K562 (cell line): ENCODE measurements around the gene RBM28. TPM values are rescaled to one million over a fixed set of nuclear protein-coding genes. Genes with fewer than 3 reads are reported as not detected.

Source experiments
- BDP1 ChIP-seq: IDR thresholded peaks from 3 replicates; pipeline ENCODE4 v1.6.1; 2011; ENCODE audit not compliant: insufficient read length, insufficient read depth
- NCOA4 ChIP-seq: fragments of 450-650 bp; IDR thresholded peaks from 2 replicates; pipeline ENCODE4 v1.6.1; 2018; ENCODE audit warnings: mild to moderate bottlenecking; ENCODE audit not compliant: partially characterized antibody
- RNF219 ChIP-seq: fragments of 250-450 bp; sonication (Bioruptor Pico); IDR thresholded peaks from 2 replicates; pipeline ENCODE4 v1.5.0; 2022; ENCODE audit warnings: mild to moderate bottlenecking
- SLC30A9 ChIP-seq: fragments of 250-450 bp; sonication (Bioruptor Pico); IDR thresholded peaks from 2 replicates; pipeline ENCODE4 v1.8.0; 2022; ENCODE audit warnings: mild to moderate bottlenecking, moderate library complexity
- SMC3 ChIP-seq: conservative IDR thresholded peaks from 2 replicates; pipeline ENCODE4 v1.6.1; 2011; ENCODE audit warnings: low read depth, low read length, improper control_type of control experiment; ENCODE audit not compliant: insufficient read depth
- TAF7 ChIP-seq: fragments of 450-650 bp; IDR thresholded peaks from 2 replicates; pipeline ENCODE4 v1.6.1; 2016; ENCODE audit warnings: missing genetic modification characterization, missing compliant biosample characterization
- TFAP4 ChIP-seq: sonication (generic); formaldehyde crosslinking; IDR thresholded peaks from 2 replicates; pipeline ENCODE4 v1.8.0; 2022; ENCODE audit warnings: missing genetic modification reagents, mild to moderate bottlenecking, moderate library complexity, borderline replicate concordance
- ZEB2 ChIP-seq: fragments of 450-650 bp; IDR thresholded peaks from 2 replicates; pipeline ENCODE4 v1.6.1; 2016
- ZFX ChIP-seq: sonication (generic); formaldehyde crosslinking; IDR thresholded peaks from 2 replicates; pipeline ENCODE4 v1.8.0; 2022; ENCODE audit warnings: mild to moderate bottlenecking, missing genetic modification reagents, moderate library complexity
- ZNF395 ChIP-seq: fragments of 200-800 bp; sonication (Bioruptor generic); IDR thresholded peaks from 2 replicates; pipeline ENCODE4 v1.6.1; 2017; ENCODE audit warnings: missing genetic modification characterization, missing compliant biosample characterization
- polyA plus RNA-seq, 8 experiments: library from polyadenylated mRNA; depleted of rRNA in 4 of 8; stranded (reverse) in 5 of 8; unstranded in 3 of 8; fragments of >200 nt; fragmentation: Nextera tagmentation in 2 of 8; fragmentation: Illumina TruSeq in 1 of 8; extraction: Ambion mirVana in 2 of 8; extraction: Trizol in 1 of 8; gene quantifications; 2 replicates each; pipeline versions ENCODE4 v1.2.1 to v1.2.3, GENCODE V29; 2011 to 2014; ENCODE audit warnings: inconsistent platforms in 1 of 8, missing spikeins in 1 of 8
- total RNA-seq, 7 experiments: library from RNA; depleted of rRNA in 6 of 7; stranded (reverse); fragments of >200 nt in 6 of 7; fragmentation: Illumina TruSeq in 2 of 7; extraction: Trizol in 2 of 7; gene quantifications; 2 replicates each; pipeline versions ENCODE4 v1.2.1 to v1.2.3, GENCODE V29; 2011 to 2021; ENCODE audit warnings: low replicate concordance in 1 of 7
- TF ChIP-seq, protein P1 (sequence below): fragments of 450-650 bp; IDR thresholded peaks from 2 replicates; pipeline ENCODE4 v1.6.1; 2016; ENCODE audit warnings: borderline replicate concordance
- TF ChIP-seq, protein P2 (sequence below): IDR thresholded peaks from 2 replicates; pipeline ENCODE4 v1.6.1; 2011; ENCODE audit warnings: borderline replicate concordance, low read depth, mild to moderate bottlenecking, moderate library complexity, low read length; ENCODE audit not compliant: insufficient read depth, poor library complexity, severe bottlenecking
- TF ChIP-seq, protein P3 (sequence below): fragments of 250-450 bp; sonication (Bioruptor Pico); IDR thresholded peaks from 2 replicates; pipeline ENCODE4 v1.5.0; 2020; ENCODE audit warnings: mild to moderate bottlenecking, borderline replicate concordance
- TF ChIP-seq, protein P4 (sequence below): IDR thresholded peaks from 2 replicates; pipeline ENCODE4 v1.6.1; 2014; ENCODE audit warnings: antibody characterized with exemption

RBM28 gene
- total and polyA plus RNA-seq, 9 of the 15 experiments (the other 6 are each of a cell fraction or from before 2014, with no cell fraction given): 65.8 to 213 (median 138) TPM

GRCh38 chr7:128303643-128304042 is 40.1 kb downstream of the RBM28 start (continued):
- TF ChIP-seq TFAP4 (CRISPR knock-in tag) (no peak), SLC30A9 (no peak), ZFX (no peak), TAF7 (tag) (no peak), NCOA4 (no peak), RNF219 (no peak), SMC3 (no peak), ZEB2 (no peak), BDP1 (no peak), ZNF395 (CRISPR knock-in tag) (no peak)
- TF ChIP-seq, protein P1, sequence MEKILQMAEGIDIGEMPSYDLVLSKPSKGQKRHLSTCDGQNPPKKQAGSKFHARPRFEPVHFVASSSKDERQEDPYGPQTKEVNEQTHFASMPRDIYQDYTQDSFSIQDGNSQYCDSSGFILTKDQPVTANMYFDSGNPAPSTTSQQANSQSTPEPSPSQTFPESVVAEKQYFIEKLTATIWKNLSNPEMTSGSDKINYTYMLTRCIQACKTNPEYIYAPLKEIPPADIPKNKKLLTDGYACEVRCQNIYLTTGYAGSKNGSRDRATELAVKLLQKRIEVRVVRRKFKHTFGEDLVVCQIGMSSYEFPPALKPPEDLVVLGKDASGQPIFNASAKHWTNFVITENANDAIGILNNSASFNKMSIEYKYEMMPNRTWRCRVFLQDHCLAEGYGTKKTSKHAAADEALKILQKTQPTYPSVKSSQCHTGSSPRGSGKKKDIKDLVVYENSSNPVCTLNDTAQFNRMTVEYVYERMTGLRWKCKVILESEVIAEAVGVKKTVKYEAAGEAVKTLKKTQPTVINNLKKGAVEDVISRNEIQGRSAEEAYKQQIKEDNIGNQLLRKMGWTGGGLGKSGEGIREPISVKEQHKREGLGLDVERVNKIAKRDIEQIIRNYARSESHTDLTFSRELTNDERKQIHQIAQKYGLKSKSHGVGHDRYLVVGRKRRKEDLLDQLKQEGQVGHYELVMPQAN: no peak
- TF ChIP-seq, protein P2, sequence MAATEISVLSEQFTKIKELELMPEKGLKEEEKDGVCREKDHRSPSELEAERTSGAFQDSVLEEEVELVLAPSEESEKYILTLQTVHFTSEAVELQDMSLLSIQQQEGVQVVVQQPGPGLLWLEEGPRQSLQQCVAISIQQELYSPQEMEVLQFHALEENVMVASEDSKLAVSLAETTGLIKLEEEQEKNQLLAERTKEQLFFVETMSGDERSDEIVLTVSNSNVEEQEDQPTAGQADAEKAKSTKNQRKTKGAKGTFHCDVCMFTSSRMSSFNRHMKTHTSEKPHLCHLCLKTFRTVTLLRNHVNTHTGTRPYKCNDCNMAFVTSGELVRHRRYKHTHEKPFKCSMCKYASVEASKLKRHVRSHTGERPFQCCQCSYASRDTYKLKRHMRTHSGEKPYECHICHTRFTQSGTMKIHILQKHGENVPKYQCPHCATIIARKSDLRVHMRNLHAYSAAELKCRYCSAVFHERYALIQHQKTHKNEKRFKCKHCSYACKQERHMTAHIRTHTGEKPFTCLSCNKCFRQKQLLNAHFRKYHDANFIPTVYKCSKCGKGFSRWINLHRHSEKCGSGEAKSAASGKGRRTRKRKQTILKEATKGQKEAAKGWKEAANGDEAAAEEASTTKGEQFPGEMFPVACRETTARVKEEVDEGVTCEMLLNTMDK: no peak
- TF ChIP-seq, protein P3, sequence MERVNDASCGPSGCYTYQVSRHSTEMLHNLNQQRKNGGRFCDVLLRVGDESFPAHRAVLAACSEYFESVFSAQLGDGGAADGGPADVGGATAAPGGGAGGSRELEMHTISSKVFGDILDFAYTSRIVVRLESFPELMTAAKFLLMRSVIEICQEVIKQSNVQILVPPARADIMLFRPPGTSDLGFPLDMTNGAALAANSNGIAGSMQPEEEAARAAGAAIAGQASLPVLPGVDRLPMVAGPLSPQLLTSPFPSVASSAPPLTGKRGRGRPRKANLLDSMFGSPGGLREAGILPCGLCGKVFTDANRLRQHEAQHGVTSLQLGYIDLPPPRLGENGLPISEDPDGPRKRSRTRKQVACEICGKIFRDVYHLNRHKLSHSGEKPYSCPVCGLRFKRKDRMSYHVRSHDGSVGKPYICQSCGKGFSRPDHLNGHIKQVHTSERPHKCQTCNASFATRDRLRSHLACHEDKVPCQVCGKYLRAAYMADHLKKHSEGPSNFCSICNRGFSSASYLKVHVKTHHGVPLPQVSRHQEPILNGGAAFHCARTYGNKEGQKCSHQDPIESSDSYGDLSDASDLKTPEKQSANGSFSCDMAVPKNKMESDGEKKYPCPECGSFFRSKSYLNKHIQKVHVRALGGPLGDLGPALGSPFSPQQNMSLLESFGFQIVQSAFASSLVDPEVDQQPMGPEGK (CRISPR knock-in tag): no peak
- TF ChIP-seq, protein P4, sequence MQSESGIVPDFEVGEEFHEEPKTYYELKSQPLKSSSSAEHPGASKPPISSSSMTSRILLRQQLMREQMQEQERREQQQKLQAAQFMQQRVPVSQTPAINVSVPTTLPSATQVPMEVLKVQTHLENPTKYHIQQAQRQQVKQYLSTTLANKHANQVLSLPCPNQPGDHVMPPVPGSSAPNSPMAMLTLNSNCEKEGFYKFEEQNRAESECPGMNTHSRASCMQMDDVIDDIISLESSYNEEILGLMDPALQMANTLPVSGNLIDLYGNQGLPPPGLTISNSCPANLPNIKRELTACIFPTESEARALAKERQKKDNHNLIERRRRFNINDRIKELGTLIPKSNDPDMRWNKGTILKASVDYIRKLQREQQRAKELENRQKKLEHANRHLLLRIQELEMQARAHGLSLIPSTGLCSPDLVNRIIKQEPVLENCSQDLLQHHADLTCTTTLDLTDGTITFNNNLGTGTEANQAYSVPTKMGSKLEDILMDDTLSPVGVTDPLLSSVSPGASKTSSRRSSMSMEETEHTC: no peak
- TF ChIP-seq, all 486 proteins: peak for 0
